ENCODE results near the gene ADH4.

ADH4 gene

GRCh38 chr4:99157478-99157935 is 13.4 kb upstream of the ADH4 start:
- DNase-seq (ENCODE audit: insufficient read length) (no peak), FAIRE-seq (no peak)
- TF ChIP-seq POLR2A (IDR thresholded peaks at IDR 0.05; ENCODE audit: low read depth, low read length) (no peak), POLR2AphosphoS5 (IDR thresholded peaks at IDR 0.05; ENCODE audit: low read depth, low read length) (no peak), TAF1 (IDR thresholded peaks at IDR 0.05; ENCODE audit: borderline replicate concordance, low read depth, low read length) (no peak)

GRCh38 chr4:99156992-99157391 is 12.9 kb upstream of the ADH4 start:
- no peak for DNase-seq (ENCODE audit: insufficient read length)
- TF ChIP-seq POLR2AphosphoS5 (IDR thresholded peaks at IDR 0.05; ENCODE audit: low read depth, low read length) = no peak
- no peak for TF ChIP-seq POLR2A (IDR thresholded peaks at IDR 0.05; ENCODE audit: low read depth, low read length)
- no peak for FAIRE-seq

- no peak for TF ChIP-seq POLR2AphosphoS5 (IDR thresholded peaks at IDR 0.05; ENCODE audit: low read depth, low read length)
- no peak for TF ChIP-seq TAF1 (IDR thresholded peaks at IDR 0.05; ENCODE audit: borderline replicate concordance, low read depth, low read length)
- no peak for TF ChIP-seq POLR2A (IDR thresholded peaks at IDR 0.05; ENCODE audit: low read depth, low read length)
- DNase-seq (ENCODE audit: insufficient read length) (no peak), FAIRE-seq (no peak)
Measured at GRCh38 chr4:99154658-99155342, 10.7 kb upstream of the ADH4 start.

GRCh38 chr4:99151995-99152394 is 7.9 kb upstream of the ADH4 start:
- DNase-seq (ENCODE audit: insufficient read length) = no peak
- TF ChIP-seq POLR2A (IDR thresholded peaks at IDR 0.05; ENCODE audit: low read depth, low read length) = no peak
- TF ChIP-seq TAF1 (IDR thresholded peaks at IDR 0.05; ENCODE audit: borderline replicate concordance, low read depth, low read length) = no peak
- no peak for TF ChIP-seq POLR2AphosphoS5 (IDR thresholded peaks at IDR 0.05; ENCODE audit: low read depth, low read length)
- no peak for FAIRE-seq

- no peak for DNase-seq (ENCODE audit: insufficient read length)
- no peak for TF ChIP-seq POLR2AphosphoS5 (IDR thresholded peaks at IDR 0.05; ENCODE audit: low read depth, low read length)
- no peak for TF ChIP-seq TAF1 (IDR thresholded peaks at IDR 0.05; ENCODE audit: borderline replicate concordance, low read depth, low read length)
- TF ChIP-seq POLR2A (IDR thresholded peaks at IDR 0.05; ENCODE audit: low read depth, low read length) = no peak
- FAIRE-seq = no peak
Measured at GRCh38 chr4:99151452-99151851, 7.4 kb upstream of the ADH4 start.

GRCh38 chr4:99149426-99150019 is 5.4 kb upstream of the ADH4 start:
- TF ChIP-seq TAF1 (IDR thresholded peaks at IDR 0.05; ENCODE audit: borderline replicate concordance, low read depth, low read length) (no peak), POLR2A (IDR thresholded peaks at IDR 0.05; ENCODE audit: low read depth, low read length) (no peak), POLR2AphosphoS5 (IDR thresholded peaks at IDR 0.05; ENCODE audit: low read depth, low read length) (no peak)
- FAIRE-seq = no peak
- DNase-seq (ENCODE audit: insufficient read length) = no peak

GRCh38 chr4:99148550-99148949 is 4.5 kb upstream of the ADH4 start:
- no peak for FAIRE-seq
- no peak for DNase-seq (ENCODE audit: insufficient read length)
- TF ChIP-seq POLR2A (IDR thresholded peaks at IDR 0.05; ENCODE audit: low read depth, low read length) (no peak), POLR2AphosphoS5 (IDR thresholded peaks at IDR 0.05; ENCODE audit: low read depth, low read length) (no peak), TAF1 (IDR thresholded peaks at IDR 0.05; ENCODE audit: borderline replicate concordance, low read depth, low read length) (no peak)

GRCh38 chr4:99144587-99144986 is 490 bp upstream of the ADH4 start:
- no peak for TF ChIP-seq POLR2AphosphoS5 (IDR thresholded peaks at IDR 0.05; ENCODE audit: low read depth, low read length)
- no peak for TF ChIP-seq POLR2A (IDR thresholded peaks at IDR 0.05; ENCODE audit: low read depth, low read length)
- no peak for TF ChIP-seq TAF1 (IDR thresholded peaks at IDR 0.05; ENCODE audit: borderline replicate concordance, low read depth, low read length)
- FAIRE-seq = no peak

GRCh38 chr4:99136329-99136728 is 7.8 kb downstream of the ADH4 start:
- no peak for FAIRE-seq

More at GRCh38 chr4:99144587-99144986, 490 bp upstream of the ADH4 start:
- DNase-seq (ENCODE audit: insufficient read length) = no peak

GRCh38 chr4:99135541-99136162 is 8.4 kb downstream of the ADH4 start:
- FAIRE-seq (no peak), DNase-seq (ENCODE audit: insufficient read length) (no peak)
- TF ChIP-seq TAF1 (IDR thresholded peaks at IDR 0.05; ENCODE audit: borderline replicate concordance, low read depth, low read length) (no peak), POLR2A (IDR thresholded peaks at IDR 0.05; ENCODE audit: low read depth, low read length) (no peak), POLR2AphosphoS5 (IDR thresholded peaks at IDR 0.05; ENCODE audit: low read depth, low read length) (no peak)

More at GRCh38 chr4:99136329-99136728, 7.8 kb downstream of the ADH4 start:
- no peak for DNase-seq (ENCODE audit: insufficient read length)
- TF ChIP-seq TAF1 (IDR thresholded peaks at IDR 0.05; ENCODE audit: borderline replicate concordance, low read depth, low read length) (no peak), POLR2A (IDR thresholded peaks at IDR 0.05; ENCODE audit: low read depth, low read length) (no peak), POLR2AphosphoS5 (IDR thresholded peaks at IDR 0.05; ENCODE audit: low read depth, low read length) (no peak)

- FAIRE-seq (no peak), DNase-seq (ENCODE audit: insufficient read length) (no peak)
- TF ChIP-seq POLR2A (IDR thresholded peaks at IDR 0.05; ENCODE audit: low read depth, low read length) (no peak), POLR2AphosphoS5 (IDR thresholded peaks at IDR 0.05; ENCODE audit: low read depth, low read length) (no peak), TAF1 (IDR thresholded peaks at IDR 0.05; ENCODE audit: borderline replicate concordance, low read depth, low read length) (no peak)
Measured at GRCh38 chr4:99134586-99134985, 9.5 kb downstream of the ADH4 start.

- TF ChIP-seq TAF1 (IDR thresholded peaks at IDR 0.05; ENCODE audit: borderline replicate concordance, low read depth, low read length) (no peak), POLR2AphosphoS5 (IDR thresholded peaks at IDR 0.05; ENCODE audit: low read depth, low read length) (no peak), POLR2A (IDR thresholded peaks at IDR 0.05; ENCODE audit: low read depth, low read length) (no peak)
- DNase-seq (ENCODE audit: insufficient read length) (no peak), FAIRE-seq (no peak)
Measured at GRCh38 chr4:99131378-99131777, 12.7 kb downstream of the ADH4 start.
